NK-92 (cell line): ENCODE results near the gene MBD2.
"Not testable (repeated sequence)": the region's sequence is repeated elsewhere in the genome, so short reads cannot be mapped to it uniquely, and the experiment has no call there.

Experiments
- DNase-seq: peaks from one replicate; lab custom pipeline; 2025; ENCODE audit not compliant: unreplicated experiment; lab: John Stamatoyannopoulos, UW

MBD2 gene, protein sequence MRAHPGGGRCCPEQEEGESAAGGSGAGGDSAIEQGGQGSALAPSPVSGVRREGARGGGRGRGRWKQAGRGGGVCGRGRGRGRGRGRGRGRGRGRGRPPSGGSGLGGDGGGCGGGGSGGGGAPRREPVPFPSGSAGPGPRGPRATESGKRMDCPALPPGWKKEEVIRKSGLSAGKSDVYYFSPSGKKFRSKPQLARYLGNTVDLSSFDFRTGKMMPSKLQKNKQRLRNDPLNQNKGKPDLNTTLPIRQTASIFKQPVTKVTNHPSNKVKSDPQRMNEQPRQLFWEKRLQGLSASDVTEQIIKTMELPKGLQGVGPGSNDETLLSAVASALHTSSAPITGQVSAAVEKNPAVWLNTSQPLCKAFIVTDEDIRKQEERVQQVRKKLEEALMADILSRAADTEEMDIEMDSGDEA

DNA sequence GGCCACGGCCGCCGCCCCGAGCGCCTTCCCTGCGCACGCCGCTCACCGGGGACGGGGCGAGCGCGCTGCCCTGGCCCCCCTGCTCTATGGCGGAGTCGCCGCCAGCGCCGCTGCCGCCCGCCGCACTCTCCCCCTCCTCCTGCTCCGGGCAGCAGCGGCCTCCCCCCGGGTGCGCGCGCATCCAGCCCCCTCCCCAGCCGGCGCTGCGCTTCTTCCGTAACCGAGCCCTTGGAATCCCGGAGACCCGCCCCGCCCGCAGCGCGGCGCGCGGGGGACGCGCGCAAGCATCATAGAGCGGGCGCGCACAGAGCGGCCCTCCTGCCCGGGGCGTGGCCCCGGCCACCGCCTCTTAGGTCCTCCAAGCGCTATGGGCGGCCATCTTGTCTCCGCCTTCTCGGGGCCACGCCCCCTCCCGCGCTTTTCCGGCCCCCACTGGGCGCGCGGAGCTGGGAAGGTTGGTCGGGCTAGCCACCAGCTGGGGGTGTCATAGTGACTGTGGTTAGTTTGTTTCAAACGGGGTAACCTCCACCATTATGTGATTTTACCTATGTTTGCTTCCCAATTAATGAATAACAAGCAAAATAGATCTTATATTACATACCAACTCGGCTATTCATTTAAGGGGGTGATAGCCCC, at the start of gene MBD2:
MBD2 (minus strand) TSS at position 291 of the 636 bp plus-strand sequence; CDS start at position 181, 110 bp downstream.
- peak; percentile 35 for DNase-seq

DNA sequence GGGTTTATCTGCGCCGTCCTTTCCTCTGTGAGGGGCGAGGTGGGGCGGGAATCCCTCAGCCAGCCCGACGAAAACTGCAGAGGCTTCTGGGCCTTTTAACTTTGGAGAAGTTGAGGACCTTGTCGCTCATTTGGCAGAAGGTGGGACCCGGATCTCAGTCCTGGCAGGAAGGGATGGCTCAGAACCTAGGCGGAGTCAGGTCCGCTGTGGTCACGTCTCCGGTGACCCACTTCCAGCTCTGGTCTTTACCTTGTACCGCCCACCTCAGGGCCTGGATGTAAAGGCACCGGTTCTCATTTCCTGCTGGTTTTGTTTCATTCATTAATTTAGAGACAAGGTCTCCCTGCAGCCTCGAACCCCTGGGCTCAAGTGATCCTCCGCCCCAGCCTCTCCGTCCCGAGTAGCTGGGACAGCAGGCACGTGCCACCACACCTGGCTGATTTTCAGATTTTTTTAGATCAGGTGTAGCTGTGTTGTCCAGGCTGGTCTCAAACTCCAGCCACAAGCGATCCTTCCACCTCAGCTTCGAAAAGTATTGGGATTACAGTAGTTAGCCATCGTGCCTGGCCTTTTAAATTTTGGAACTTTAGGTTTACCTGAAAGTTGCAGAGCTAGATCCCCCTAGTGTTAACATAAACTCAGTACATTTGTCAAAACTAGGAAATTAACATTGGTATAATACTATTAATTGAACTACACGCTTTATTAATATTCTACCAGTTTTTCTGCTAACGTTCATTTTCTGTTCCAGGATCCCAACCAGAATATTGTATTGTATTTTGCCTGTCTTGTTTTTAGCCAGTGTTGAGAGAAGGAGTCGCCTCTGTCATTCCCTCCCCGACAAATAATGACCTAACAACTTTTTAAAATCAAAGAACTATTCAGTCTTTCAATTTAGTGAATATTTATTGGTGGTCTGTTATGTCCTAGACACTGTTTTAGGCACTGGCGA, 45.7 kb upstream of the MBD2 start:
- no peak for DNase-seq

DNA sequence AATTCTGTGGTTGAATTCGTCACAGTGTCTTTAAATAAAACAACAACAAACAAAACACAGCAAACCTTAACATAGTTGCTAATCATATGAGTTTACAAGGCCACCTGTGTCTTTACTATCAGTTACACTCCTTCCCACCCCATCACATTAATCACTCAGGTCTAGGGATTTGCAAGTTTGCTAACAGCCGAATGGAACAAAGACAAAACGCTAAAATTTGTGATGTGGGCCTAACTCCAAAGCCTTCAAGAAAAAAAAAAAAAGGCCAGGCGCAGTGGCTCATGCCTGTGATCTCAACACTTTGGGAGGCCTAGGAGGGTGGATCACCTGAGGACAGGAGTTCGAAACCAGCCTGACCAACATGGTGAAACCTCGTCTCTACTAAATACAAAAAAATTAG, 44.3 kb upstream of the MBD2 start:
- DNase-seq: no peak

DNA sequence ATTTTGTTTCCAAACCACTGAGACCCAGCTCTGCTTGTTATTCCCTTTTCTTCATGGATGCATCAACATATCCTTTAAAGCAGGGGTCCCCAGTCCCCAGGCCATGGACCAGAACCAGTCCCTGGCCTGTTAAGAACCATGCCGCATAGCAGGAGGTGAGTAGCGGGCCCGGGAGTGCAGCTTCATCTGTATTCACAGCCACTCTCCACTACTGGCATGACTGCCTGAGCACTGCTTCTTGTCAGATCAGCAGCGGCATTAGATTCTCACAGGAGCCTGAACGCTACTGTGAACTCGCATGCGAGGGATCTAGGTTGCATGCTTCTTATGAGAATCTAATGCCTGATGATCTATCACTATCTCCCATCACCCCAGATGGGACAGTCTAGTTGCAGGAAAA, 43.2 kb upstream of the MBD2 start:
- DNase-seq: no peak

DNA sequence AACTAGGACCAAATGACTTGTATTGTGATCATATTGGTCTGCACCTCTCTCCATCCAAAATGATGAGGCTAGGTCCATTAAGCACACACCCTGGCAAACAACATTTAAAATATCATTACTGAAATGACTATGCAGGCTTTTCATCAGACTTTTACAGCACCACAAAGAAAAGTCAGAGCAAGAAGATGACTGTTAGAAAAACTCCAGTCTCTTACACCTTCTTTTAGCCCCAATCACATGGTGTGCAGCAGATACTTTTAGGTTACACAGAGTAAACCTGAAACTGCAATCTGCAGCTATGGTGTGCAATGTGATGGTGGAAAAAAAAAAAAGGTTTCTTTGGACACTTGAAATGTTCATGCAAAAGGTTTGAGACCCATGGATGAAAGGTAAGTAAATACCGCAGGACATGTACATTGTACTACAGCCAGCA, 39.5 kb upstream of the MBD2 start:
- no peak for DNase-seq

DNA sequence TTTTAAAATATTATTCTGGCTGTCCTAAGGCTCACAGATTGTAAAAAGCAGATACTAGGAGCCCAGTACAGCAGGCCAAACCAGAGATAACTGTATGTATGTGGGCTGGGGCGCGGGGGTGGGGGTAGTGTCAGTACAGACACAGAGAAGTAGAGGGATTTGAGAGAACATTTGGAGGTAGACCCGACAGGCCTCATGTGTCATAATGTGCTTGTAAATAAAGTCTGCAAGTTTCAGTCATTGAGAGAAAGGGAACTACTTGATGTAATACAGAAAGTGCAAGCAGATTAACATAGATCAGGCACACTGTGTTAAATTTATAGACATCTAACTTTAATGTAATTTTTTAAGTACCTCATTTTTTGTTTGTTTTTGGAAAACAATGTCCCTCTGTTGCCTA, 37.4 kb upstream of the MBD2 start:
- no peak for DNase-seq

DNA sequence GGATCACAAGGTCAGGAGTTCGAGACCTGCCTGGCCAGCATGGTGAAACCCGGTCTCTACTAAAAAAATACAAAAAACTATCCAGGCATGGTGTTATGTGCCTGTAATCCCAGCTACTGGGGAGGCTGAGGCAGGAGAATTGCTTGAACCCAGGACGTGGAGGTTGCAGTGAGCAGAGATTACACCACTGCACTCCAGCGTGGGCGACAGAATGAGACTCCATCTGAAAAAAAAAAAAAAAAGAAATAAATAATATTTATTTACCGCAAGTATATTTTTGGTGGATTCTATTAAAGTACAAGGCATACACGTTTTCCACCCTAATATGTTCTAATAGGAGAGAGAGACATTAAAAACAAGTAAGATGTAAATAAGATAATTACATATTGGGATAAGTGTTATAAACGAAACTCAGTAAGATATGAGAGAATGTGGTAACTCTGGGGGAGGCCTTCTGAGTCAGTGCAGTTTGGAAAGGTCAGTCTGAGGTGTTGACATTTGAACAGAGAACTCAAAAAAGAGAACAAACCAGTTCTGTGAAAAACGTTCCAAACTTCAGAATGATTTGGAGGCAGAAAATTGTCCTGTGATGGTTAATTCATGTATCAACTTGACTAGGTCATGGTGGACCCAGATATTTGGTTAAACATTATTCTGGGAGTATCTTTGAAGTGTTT, 36.1 kb upstream of the MBD2 start:
- DNase-seq: no peak

DNA sequence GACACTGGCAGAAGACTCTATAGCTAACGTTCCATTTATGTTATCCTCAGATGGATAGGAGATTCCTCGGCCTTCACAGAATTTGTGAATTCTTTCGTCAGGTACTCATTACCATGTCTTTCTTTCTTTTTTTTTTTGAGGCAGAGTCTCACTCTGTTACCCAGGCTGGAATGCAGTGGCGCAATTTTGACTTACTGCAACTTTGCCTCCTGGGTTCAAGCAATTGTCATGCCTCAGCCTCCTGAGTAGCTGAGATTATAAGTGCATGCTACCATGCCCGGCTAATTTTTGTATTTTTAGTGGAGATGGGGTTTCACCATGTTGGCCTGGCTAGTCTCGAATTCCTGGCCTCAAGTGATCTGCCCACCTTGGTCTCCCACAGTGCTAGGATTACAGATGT, 33.3 kb upstream of the MBD2 start:
- DNase-seq: not testable (repeated sequence)

DNA sequence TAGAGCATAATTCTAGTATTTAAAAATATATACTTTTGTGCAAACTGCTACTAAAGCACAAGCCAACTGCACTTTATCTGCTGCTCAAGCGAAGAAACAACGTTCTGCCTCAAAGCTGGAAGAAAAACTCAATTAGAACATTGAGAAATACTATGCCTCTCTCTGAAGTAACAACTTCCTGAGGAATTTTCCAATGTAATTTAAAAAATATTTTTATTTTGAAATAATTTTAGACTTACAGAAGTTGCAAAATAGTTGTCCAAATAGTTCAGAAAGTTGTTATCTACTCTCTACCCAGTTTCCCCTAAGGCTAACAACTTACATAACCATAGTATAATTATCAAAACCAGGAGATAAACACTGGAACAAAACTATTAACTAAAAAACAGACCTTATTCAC, 32.5 kb upstream of the MBD2 start:
- DNase-seq: no peak

DNA sequence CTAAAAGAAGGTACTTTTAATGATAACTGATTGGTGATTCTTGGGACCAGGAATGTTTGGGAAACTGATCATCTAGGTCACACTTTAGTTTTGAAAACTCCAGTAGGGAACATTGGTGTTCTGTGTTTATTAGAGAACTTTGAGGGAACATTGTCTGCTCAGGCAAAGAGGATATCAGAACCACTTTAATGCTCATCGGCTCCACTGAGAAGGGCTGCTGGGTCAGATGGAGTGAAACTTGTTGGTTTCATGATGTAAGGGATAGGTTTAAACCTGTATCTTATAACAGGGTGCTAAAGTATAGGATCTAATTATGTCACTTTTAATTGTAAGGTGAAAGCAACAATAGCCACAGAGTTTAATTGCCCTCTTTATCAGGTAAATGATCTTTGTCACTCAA, 30.7 kb upstream of the MBD2 start:
- no peak for DNase-seq

DNA sequence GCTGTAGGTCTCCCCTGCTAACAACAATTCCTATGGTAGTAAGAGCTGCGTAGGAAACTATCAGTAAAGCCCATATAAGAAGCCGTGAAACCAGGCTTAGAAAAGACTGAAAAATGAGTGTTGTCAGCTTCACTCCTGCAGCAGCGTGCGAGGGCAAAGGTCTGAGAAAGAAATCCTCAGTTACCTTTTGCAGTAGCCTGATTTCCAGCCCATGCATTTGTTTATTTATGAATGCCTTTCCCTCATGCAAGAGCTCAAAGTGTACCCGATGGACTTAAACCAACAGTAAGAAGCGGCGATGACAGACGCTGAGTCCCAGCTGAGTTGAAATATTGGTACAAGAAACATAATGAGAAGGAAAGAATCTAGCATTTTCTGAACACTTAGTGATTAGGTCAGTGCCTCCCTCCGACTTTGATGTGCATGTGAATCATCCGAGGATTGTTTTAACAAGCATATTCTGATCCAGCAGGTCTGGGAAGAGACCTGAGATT, 29.8 kb upstream of the MBD2 start:
- no peak for DNase-seq

DNA sequence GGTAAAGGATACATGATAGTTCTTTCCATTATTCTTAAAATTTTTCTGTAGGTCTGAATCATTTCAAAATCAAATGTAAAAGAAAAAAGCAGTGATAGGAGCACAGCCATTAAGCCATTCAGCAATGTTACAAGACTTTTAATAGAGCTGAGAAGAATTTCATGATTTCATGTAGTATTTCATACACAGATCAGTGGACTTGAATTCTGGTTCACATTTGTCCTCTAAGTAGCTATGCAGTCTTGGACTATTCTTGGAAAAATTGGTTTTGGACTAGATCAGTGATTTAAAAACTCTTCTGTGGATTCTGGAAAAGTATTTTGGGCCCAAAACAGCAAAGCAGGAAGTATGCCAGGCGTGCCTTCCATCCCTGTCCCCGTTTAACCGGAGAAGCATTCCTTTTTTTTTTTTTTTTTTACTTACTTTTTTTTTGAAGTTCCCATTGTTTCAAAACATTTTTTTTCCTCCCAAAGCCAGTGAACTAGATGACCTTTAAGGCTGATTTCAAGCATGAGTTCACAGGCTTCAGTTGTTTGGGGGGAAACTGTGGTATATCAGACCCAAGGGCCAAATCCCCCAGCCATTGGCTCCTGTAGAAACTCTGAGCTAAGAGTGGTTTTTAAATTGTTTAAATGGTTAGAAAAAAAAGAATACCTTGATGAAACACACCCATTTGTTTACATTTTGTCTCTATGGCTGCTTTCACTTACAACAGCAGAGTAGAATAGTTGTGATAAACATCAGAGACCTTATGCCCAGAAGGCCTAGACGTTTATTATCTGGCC, 27.3 kb upstream of the MBD2 start:
- no peak for DNase-seq

DNA sequence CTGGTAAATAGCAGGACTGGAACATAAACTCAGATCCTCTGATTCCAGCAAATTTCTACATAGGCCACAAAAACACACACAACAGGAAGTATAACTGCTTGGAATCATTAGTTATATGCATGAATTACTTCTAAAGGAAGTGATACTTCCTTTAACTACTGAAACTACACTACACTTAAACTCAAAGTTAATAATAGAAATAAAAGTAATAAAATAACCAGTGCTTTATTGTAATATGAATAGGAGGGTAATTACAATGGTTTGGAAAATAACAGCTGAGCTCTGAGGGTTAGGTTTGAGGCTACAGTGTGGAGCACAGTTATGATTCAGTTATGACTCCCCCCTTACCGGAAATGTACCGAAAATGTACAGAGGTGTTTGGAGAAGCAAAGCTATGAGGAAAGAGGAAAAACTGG, 26.4 kb upstream of the MBD2 start:
- DNase-seq: no peak

DNA sequence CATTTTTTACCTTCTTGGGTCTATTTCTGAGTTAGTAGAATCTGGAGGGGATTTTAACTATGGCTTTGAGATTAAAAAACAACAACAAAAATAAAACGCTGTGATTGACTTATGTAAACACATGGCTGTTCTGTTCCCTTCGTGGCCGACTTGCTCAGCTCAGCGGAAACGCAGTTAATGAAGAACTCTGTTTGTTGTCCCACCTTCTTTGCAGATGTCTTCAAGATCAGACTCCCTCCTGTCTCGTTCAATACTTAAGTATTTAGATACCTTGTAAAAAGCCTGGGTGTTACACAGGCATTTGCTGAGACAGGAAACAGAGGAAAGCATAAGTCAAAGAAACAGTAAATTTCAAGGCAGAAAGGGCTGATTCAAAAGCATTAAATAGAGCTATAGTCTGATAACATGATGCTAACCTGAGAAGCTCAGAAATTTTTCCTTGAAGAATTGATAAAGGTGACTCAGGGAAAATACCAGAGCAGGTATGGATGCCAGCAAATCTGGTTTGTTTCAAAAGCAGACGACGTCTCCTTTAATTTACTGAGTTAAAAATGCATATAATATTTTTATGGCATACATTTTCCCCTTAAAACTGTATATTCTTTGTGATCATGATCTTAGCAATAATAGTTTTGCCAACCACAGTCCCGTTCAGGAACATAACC, 23.2 kb upstream of the MBD2 start:
- DNase-seq: no peak

DNA sequence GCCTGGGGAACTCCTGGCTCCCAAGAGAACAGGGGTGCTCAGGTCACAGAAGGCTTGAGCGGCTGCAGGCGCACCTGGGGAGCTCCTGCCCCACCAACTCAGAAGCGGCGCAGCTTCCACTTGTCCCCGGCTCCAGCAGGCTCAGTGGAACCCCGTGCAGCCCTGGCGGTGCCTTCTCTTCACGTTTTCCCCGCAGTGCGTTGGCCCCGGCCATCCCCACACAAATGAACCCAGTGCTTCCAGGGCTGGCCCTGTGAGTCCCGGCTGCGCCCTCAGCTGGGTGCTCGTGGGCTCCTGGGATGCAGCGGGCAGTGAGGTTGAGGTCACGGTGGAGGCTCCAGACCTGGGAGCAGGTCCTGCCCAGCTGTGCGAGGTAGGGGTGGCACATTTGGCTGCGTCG, 17.9 kb upstream of the MBD2 start:
- no peak for DNase-seq

DNA sequence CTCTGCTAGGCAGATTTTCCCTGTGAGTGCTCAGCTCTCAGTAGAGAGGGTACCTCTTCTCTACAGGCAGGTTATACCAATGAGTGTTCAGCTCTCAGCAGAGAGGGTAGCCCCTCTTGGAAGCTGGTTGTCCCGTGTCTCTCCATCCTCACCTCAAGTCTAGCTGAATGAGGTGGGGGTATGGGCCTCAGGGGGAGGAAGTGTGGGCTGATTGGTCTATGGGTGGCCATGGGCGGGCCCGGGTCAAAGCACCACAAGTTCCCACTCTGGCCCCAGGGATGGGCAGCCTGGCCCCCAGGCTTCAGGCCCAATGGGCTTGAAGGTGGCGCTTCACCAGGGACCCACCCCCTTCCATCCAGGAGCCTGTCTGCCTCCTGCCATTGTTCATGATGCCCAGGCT, 17.0 kb upstream of the MBD2 start:
- DNase-seq: no peak

DNA sequence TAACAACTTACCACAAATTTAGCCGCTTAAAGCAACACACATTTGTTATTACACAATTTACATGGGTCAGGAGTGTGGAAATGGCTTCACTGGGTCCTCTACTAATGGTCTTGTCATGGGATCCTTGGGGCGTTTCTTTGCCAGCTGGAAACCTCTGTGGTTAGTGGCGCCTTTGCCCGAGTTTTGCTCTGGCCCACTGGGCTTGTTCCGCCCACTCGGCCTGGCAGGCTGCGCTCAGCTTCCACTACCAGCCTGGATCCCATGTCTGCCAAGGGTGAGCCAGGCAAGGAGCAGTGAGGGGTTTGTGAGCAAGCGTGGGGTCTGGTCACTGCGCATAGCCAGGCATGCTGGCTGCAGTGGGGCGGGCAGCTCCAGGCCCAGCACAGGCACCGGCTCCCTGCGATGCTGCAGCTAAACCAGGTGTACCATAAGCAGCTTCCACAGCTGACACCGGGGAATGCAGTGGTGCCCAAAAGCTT, 16.2 kb upstream of the MBD2 start:
- no peak for DNase-seq

DNA sequence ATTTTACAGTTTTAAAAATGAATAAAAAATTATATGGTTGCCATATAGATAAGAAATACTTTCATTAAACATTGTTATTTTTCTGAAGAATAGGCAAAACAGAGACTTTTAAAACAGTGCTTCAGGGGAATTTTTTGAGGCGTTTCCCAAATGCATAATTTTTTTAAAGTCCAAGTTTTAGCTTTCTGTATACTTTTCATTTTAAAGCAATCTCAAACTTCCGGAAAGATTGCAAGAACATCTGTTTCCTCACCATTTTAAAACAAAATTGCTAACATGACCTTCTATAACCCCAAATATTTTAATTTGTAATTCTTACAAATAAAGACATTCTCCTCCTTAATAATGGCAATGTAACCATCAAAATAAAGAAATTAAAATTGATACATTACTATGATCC, 15.1 kb upstream of the MBD2 start:
- no peak for DNase-seq

DNA sequence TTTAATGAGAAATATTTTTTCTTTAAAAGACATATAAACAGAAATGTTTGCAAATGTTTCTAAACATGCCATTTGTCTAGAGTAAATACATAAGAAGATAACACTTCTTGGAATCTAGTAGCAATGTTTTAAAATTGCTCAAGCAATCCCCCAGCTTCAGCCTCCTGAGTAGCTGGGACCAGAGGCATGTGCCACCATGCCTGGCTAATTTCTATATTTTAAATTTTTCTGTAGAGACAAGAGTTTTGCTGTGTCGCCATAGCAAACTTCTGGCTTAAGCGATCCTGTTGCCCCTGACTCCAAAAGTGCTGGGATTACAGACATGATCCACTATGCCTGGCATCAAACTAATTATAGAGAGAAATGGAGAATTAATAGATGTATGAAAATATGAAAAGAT, 14.6 kb upstream of the MBD2 start:
- no peak for DNase-seq
